Stomach (tissue), 4 donors: ENCODE data around the gene PPP1R15A.

Source experiments
- EP300 ChIP-seq: sonication (generic); formaldehyde crosslinking; IDR thresholded peaks from one replicate; pipeline ENCODE4 v1.6.1; 2017; ENCODE audit warnings: antibody characterized with exemption
- POLR2A ChIP-seq, 4 donors: fragments of 450-650 bp; IDR thresholded peaks; one replicate each; pipeline ENCODE4 v1.6.1; 2016; ENCODE audit warnings: antibody characterized with exemption in 4 of 4, control low read depth in 2 of 4, mild to moderate bottlenecking in 1 of 4, moderate library complexity in 1 of 4
- POLR2AphosphoS5 ChIP-seq, 3 donors: sonication (generic); formaldehyde crosslinking; IDR thresholded peaks; one replicate each; pipeline ENCODE4 v1.6.1; 2016; ENCODE audit warnings: antibody characterized with exemption in 3 of 3
- TF ChIP-seq, protein P1 (sequence below), 7 experiments: fragments of 450-650 bp in 4 of 7; fragments of 200-600 bp in 3 of 7; sonication (generic) in 3 of 7; IDR thresholded peaks; one replicate each; pipeline ENCODE4 v1.5.1; 2016 to 2019; ENCODE audit warnings: antibody characterized with exemption in 7 of 7, control low read depth in 2 of 7, mild to moderate bottlenecking in 1 of 7

DNA sequence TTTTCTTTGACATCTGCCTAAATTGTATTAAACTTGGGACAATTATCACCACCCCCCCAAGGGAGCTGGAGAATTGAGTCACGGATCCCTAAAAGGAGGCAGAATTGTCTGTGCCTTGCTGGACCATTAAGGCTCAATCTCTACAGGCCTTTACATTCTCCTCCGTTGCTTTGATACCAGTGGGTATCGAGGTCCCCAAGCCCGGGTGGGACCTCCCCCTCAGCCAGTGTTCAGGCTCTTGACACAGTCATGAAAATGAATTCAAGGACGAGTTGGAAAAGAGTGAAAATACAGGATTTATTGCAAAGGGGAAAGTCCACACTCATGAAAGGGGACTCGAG lies 5.6 kb downstream of the PPP1R15A start:
- TF ChIP-seq, protein P1, sequence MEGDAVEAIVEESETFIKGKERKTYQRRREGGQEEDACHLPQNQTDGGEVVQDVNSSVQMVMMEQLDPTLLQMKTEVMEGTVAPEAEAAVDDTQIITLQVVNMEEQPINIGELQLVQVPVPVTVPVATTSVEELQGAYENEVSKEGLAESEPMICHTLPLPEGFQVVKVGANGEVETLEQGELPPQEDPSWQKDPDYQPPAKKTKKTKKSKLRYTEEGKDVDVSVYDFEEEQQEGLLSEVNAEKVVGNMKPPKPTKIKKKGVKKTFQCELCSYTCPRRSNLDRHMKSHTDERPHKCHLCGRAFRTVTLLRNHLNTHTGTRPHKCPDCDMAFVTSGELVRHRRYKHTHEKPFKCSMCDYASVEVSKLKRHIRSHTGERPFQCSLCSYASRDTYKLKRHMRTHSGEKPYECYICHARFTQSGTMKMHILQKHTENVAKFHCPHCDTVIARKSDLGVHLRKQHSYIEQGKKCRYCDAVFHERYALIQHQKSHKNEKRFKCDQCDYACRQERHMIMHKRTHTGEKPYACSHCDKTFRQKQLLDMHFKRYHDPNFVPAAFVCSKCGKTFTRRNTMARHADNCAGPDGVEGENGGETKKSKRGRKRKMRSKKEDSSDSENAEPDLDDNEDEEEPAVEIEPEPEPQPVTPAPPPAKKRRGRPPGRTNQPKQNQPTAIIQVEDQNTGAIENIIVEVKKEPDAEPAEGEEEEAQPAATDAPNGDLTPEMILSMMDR (IDR thresholded peaks at IDR 0.05): no peak
- TF ChIP-seq POLR2A (IDR thresholded peaks at IDR 0.05): no peak
- peak in 1 of 3 donors; percentile 2 for TF ChIP-seq POLR2AphosphoS5 (IDR thresholded peaks at IDR 0.05)
- TF ChIP-seq EP300: no peak
